Prostate gland (tissue), 2 donors: ENCODE results near the gene SRA1. TPM values are rescaled to one million over a fixed set of nuclear protein-coding genes. Genes with fewer than 3 reads are reported as not detected.

Experiments used
- DNase-seq: peaks from one replicate; pipeline ENCODE4 v3.0.0-alpha.2; 2019; ENCODE audit warnings: low spot score
- H3K27ac ChIP-seq, 2 donors: fragments of 200-600 bp; sonication (generic); 2 replicates each; pipeline ENCODE4 v1.5.1; 2017 to 2019
- H3K27me3 ChIP-seq: fragments of 200-600 bp; sonication (generic); replicated peaks from 2 replicates; pipeline ENCODE4 v1.5.1; 2019; ENCODE audit not compliant: insufficient read depth
- H3K36me3 ChIP-seq, 2 donors: fragments of 200-600 bp; sonication (generic); 1 replicate in 1 of 2; 2 replicates in 1 of 2; pipeline versions ENCODE4 v1.5.1 to v1.8.1; 2017 to 2019
- H3K4me1 ChIP-seq: fragments of 200-600 bp; sonication (generic); replicated peaks from 2 replicates; pipeline ENCODE4 v1.5.1; 2019
- H3K4me3 ChIP-seq, 2 donors: fragments of 200-600 bp; sonication (generic); 2 replicates each; pipeline ENCODE4 v1.5.1; 2017 to 2019
- H3K9me3 ChIP-seq: fragments of 200-600 bp; sonication (generic); 2 replicates; pipeline ENCODE4 v1.5.1; 2017
- CTCF ChIP-seq, 4 experiments: fragments of 200-600 bp in 2 of 4; fragments of 450-650 bp in 2 of 4; sonication (generic) in 2 of 4; IDR thresholded peaks; 1 replicate in 3 of 4; 2 replicates in 1 of 4; pipeline ENCODE4 v1.5.1; 2016 to 2019; ENCODE audit warnings: antibody characterized with exemption in 4 of 4, mild to moderate bottlenecking in 2 of 4, moderate library complexity in 2 of 4
- POLR2A ChIP-seq: fragments of 450-650 bp; IDR thresholded peaks from one replicate; pipeline ENCODE4 v1.6.1; 2016; ENCODE audit warnings: antibody characterized with exemption, mild to moderate bottlenecking
- POLR2AphosphoS5 ChIP-seq: sonication (generic); formaldehyde crosslinking; IDR thresholded peaks from one replicate; pipeline ENCODE4 v1.6.1; 2017; ENCODE audit warnings: antibody characterized with exemption
- WGBS: methylation state at CpG from one replicate; pipeline ENCODE4 v1.1.5; 2018; 5-methylcytosine and 5-hydroxymethylcytosine counted together
- intact Hi-C: fragments of 100-400 bp; cut with DNase I; formaldehyde crosslinking; loops from one replicate; pipeline ENCODE4 v1.14.2; 2022
- total RNA-seq, 2 donors: library from RNA; depleted of rRNA; stranded (reverse); fragments of >200 nt; gene quantifications; one replicate each; pipeline ENCODE4 v1.1.0, GENCODE V29; 2016

Gene SRA1
- total RNA-seq, 2 donors from 2014 or later = 31.6 to 33.6 TPM

- intact Hi-C loops = no loop called here
- WGBS = 71% methylated on average over 4 of the region's 4 CpGs
- no peak for TF ChIP-seq POLR2A
- no peak for TF ChIP-seq POLR2AphosphoS5
- TF ChIP-seq CTCF (IDR thresholded peaks at IDR 0.05) = no peak
- no peaks in the 10 kb centered on the region for H3K9me3 ChIP-seq
- H3K27me3 ChIP-seq = no peaks in the 10 kb centered on the region
- H3K27ac ChIP-seq = no peak overlapping the region
- H3K4me1 ChIP-seq = no peaks in the 10 kb centered on the region
- no peak overlapping the region for H3K4me3 ChIP-seq
- H3K36me3 ChIP-seq = no peaks in the 10 kb centered on the region
- DNase-seq = no peak
Measured at GRCh38 chr5:140602147-140602546, 44.9 kb upstream of the SRA1 start.

GRCh38 chr5:140600096-140600495 is 42.8 kb upstream of the SRA1 start:
- no peak for TF ChIP-seq POLR2A
- no peak for TF ChIP-seq POLR2AphosphoS5
- no peak for TF ChIP-seq CTCF (IDR thresholded peaks at IDR 0.05)

DNA sequence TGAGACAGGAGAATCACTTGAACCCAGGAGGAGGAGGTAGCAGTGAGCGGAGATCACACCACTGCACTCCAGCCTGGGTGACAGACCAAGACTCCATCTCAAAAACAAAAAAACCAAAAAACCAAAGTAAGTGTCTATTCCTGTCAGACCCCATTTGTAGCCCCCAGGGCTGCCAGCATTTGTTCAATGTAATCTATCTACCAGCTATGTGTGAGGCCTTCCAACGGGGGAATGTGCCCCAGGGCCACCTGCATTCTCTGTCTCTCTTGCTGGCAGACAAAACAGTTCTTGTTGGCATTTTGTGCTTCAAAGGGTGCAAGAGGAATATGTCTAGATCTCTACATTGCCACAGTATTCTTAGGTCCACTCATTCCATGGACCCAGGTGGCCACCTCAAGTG is 41.6 kb upstream of the SRA1 start:
- intact Hi-C loops = no loop called here
- H3K27ac ChIP-seq = no peak overlapping the region
- TF ChIP-seq CTCF (IDR thresholded peaks at IDR 0.05) = no peak
- no peak for TF ChIP-seq POLR2A
- TF ChIP-seq POLR2AphosphoS5 = no peak
- DNase-seq = no peak
- H3K9me3 ChIP-seq = no peaks in the 10 kb centered on the region
- no peak overlapping the region for H3K4me3 ChIP-seq
- 56% methylated on average over 2 of the region's 2 CpGs for WGBS
- no peaks in the 10 kb centered on the region for H3K36me3 ChIP-seq
- no peaks in the 10 kb centered on the region for H3K27me3 ChIP-seq
- H3K4me1 ChIP-seq = no peaks in the 10 kb centered on the region

More at GRCh38 chr5:140600096-140600495, 42.8 kb upstream of the SRA1 start:
- Histone ChIP-seq H3K4me1 (no peaks in the 10 kb centered on the region), H3K36me3 (no peaks in the 10 kb centered on the region), H3K4me3 (no peak overlapping the region), H3K27ac (no peak overlapping the region), H3K9me3 (no peaks in the 10 kb centered on the region), H3K27me3 (no peaks in the 10 kb centered on the region)
- no peak for DNase-seq
- intact Hi-C loops = no loop called here

DNA sequence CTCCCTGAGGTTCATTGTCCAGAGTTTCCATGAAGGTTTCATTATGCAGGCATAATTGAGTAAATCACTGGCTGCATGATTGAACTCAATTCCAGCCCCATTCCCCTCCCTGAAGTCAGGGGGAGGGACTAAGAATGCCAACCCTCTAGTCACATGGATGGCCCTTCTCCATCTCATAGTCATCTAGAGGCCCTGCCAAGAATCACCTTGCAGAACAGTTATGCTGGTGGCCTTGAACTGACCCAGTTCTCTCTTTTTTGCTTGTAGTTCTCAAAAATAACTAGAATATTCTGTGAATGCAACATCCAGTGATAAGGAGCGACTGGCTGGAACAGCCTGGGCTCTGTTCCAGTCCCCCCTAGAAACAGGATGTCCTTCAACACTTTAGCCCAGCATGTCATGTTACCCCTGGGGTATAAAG is 39.1 kb upstream of the SRA1 start:
- no peak for TF ChIP-seq POLR2AphosphoS5
- TF ChIP-seq POLR2A = no peak
- no peak for TF ChIP-seq CTCF (IDR thresholded peaks at IDR 0.05)
- no peak overlapping the region for H3K4me3 ChIP-seq
- WGBS = 62% methylated on average over 1 of the region's 1 CpG
- no peaks in the 10 kb centered on the region for H3K4me1 ChIP-seq
- H3K27ac ChIP-seq = no peak overlapping the region
- no peaks in the 10 kb centered on the region for H3K36me3 ChIP-seq
- DNase-seq = no peak
- intact Hi-C loops = no loop called here
- no peaks in the 10 kb centered on the region for H3K9me3 ChIP-seq
- H3K27me3 ChIP-seq = no peaks in the 10 kb centered on the region

DNA sequence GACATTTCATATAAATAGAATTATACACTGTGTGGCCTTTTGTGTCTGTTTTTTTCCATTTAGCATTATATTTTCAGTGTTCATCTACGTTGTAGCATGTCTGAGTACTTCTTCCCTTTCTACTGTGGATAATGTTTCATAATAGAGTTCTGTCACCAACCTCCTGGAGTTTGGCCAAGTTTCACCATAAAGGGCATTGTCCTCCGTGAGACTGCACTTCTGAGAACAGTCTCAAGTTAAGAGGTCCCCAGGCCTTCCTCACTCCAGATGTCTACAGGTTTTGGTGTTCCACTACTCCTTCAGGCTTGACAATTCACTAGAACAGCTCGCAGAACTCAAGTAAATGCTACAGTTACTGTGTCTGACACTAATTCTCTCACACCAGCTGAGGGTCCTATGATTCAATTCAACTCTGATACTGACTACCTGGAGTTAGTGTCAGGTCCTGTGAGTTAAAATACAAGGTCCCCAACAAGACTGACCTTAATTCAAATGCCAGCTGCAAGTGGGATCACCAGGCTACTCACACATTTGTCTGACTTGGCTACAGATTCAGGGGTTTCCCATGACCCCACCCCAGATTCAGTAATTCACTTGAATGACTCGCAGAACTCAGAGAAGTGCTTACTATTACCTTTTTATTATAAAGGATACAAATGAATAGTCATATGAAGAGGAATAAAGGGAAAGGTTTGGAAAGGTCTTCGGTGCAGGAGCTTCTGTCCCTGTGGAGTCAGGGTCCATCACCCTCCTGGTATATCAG is 38.4 kb upstream of the SRA1 start:
- intact Hi-C loops = no loop called here
- no peaks in the 10 kb centered on the region for H3K4me1 ChIP-seq
- H3K27me3 ChIP-seq = no peaks in the 10 kb centered on the region
- TF ChIP-seq POLR2AphosphoS5 (no peak), CTCF (IDR thresholded peaks at IDR 0.05) (no peak), POLR2A (no peak)
- no peak overlapping the region for H3K27ac ChIP-seq
- DNase-seq = no peak
- H3K9me3 ChIP-seq = no peaks in the 10 kb centered on the region
- no peaks in the 10 kb centered on the region for H3K36me3 ChIP-seq
- 68% methylated on average over 5 of the region's 5 CpGs for WGBS
- no peak overlapping the region for H3K4me3 ChIP-seq
